GM21447 (cell line): ENCODE data around the gene MOV10L1.

Experiments
- ATAC-seq: cut with Tn5 transposase; IDR thresholded peaks from one replicate; pipeline ENCODE4 v1.9.1; 2021; ENCODE audit not compliant: unreplicated experiment

MOV10L1 gene

GRCh38 chr22:50184902-50185374 lies 95.1 kb downstream of the MOV10L1 start:
- no peak for ATAC-seq

- ATAC-seq, result no peak
These were observed 95.7 kb downstream of the MOV10L1 start, which contains the start of gene TRABD for GRCh38 chr22:50185375-50186087. Gene TRABD (plus strand): TSS chr22:50185913. CDS start chr22:50193061, 7,148 bp downstream.

DNA sequence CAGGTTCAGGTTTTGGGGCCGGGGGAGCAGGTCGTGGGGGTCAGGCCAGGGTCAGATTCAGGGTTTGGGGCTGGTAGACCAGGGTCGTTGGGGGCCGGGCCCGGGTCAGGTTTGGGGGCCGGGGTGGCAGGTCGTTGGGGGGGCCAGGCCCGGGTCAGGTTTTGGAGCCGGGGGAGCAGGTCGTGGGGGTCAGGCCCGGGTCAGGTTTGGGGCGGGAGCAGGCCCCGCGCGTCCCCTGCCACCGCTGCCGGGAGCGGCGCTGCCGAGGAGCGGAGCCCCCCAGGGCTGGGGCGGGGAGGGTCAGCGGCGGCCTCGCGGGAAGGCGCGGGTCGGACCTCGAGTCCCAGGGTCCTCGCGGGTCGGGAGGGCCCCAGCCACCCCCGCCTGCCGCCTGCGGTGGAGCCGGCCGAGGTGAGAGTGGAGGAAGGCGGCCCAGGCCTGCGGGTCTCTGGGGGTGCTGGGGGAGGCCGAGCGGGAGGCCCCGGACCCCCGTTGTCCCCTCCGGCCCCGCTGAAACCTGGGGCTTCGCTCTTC lies 96.4 kb downstream of the MOV10L1 start:
- ATAC-seq, result no peak

GRCh38 chr22:50186761-50187523 lies 97.1 kb downstream of the MOV10L1 start:
- ATAC-seq, result no peak

DNA sequence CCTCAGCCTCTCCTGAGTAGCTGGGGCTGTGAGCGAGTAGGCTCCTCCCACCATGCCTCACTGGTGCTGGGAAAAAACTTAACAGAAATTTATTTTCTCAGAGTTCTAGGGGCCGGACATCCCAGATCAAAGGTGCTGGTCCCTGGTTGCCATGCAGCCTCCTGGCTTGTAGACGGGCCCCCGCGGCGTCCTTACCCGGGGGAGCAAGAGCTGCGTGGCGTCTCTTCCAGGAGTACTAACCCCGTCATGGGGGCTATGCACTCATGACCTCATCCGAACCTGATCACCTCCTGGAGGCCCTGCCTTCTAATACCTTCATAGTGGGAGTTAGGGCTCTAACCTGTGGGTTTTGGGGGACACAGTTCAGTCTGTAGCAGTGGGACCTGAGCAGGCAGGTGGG lies 98.5 kb downstream of the MOV10L1 start:
- no peak for ATAC-seq

GRCh38 chr22:50189184-50189848 lies 99.5 kb downstream of the MOV10L1 start:
- ATAC-seq, result no peak

DNA sequence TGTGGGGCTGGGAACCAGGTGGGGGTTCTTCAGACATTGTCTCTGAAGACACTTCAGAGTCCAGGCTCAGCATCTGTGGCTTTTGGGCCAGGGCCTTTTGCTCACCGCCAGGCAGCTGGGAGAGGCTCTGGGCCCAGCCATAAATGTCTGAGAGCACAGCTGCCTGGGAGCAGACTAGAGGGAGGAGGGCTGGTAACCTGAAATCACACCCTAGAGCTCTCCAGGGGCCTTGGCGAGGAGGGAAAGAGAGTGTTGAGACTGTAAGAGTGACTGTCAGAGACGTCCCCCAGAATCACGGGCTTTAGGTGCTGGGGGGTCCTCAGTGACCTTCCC lies 100.0 kb downstream of the MOV10L1 start:
- ATAC-seq, result no peak

GRCh38 chr22:50190182-50190940 lies 100.6 kb downstream of the MOV10L1 start:
- ATAC-seq, result peak; percentile 34

- peak; percentile 26 for ATAC-seq
These were observed 101.3 kb downstream of the MOV10L1 start for GRCh38 chr22:50190941-50191741.

GRCh38 chr22:50192436-50193204 lies 102.8 kb downstream of the MOV10L1 start:
- ATAC-seq, result no peak

- no peak for ATAC-seq
These were observed 103.8 kb downstream of the MOV10L1 start for GRCh38 chr22:50193621-50194020.

- no peak for ATAC-seq
These were observed 104.4 kb downstream of the MOV10L1 start for GRCh38 chr22:50194037-50194805.

- no peak for ATAC-seq
These were observed 106.5 kb downstream of the MOV10L1 start for GRCh38 chr22:50196256-50196655.

GRCh38 chr22:50197000-50197800 lies 107.4 kb downstream of the MOV10L1 start:
- ATAC-seq, result no peak

DNA sequence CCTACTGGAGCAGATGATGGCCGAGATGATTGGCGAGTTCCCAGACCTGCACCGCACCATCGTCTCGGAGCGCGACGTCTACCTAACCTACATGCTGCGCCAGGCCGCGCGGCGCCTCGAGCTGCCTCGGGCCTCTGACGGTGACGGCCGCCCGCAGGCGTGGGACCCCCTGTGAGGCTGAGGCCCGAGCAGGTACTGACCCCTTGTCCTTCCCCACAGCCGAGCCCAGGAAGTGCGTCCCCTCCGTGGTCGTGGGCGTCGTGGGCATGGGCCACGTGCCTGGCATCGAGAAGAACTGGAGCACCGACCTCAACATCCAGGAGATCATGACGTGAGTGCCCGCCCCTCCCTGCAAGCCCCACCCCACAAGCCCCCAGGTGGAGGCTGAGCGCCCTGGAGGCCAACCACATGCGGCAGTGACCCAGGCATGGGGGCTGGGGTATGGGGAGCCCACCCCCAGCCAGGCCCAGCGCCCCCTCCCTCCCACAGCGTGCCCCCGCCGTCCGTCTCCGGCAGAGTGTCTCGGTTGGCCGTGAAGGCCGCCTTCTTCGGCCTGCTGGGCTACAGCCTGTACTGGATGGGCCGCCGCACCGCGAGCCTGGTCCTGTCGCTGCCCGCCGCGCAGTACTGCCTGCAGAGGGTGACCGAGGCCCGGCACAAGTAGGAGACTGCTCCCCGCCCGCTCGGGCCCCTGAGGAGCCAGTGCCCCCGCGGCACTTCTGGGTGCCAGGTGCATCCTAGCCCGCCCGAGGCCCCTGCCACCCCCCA lies 108.2 kb downstream of the MOV10L1 start:
- no peak for ATAC-seq

- no peak for ATAC-seq
These were observed 108.8 kb downstream of the MOV10L1 start for GRCh38 chr22:50198624-50199017.

DNA sequence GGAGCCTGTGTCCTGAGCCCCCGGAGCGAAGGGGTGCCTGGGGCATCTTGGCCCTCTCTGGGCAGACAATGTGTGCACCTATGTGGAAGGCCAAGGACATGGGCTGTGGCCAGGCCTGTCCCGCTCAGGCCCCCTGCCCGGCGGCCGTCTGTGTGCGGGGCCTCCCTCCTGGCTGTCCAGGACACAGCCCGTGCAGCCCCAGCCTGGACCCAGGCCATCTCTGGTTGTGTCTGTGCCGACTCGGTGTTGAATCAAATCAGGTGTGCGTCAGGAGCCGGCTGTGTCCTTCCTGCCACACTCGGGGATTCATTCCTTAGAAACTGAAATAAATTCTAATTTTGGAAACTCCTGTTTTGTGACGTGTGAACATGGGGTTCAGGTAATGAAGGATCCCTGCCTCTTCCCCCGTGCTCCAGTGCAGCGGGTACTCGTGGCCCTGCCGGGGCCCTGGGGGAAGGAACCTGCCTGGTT lies 109.5 kb downstream of the MOV10L1 start:
- ATAC-seq, result no peak
